A673 (cell line): ENCODE data around the gene TMEM107. TPM values are rescaled to one million over a fixed set of nuclear protein-coding genes. Genes with fewer than 3 reads are reported as not detected.

ENCODE experiments used
- BruUV-seq: library from RNA; stranded (reverse); fragments of 400-500 nt; replicated peaks from 2 replicates; lab custom pipeline; 2021; lab: Mats Ljungman, UMichigan
- CTCF ChIA-PET: fragments of 300-600 bp; sonication (Branson Sonifier 250); formaldehyde crosslinking; loops from one replicate; lab custom pipeline; 2022; ENCODE audit warnings: antibody characterized with exemption; lab: Charles Lee
- POLR2A ChIA-PET: fragments of 300-600 bp; sonication (Branson Sonifier 250); formaldehyde crosslinking; loops from one replicate; lab custom pipeline; 2022; ENCODE audit warnings: antibody characterized with exemption; ENCODE audit not compliant: low non-redundant PET; lab: Charles Lee
- DNase-seq: peaks from one replicate; pipeline ENCODE4 v3.0.0-alpha.2; 2015; ENCODE audit warnings: low spot score
- H3K27ac ChIP-seq: fragments of 200-600 bp; sonication (generic); 2 replicates; pipeline ENCODE4 v1.5.1; 2016; ENCODE audit warnings: mixed run types, low read depth, mild to moderate bottlenecking, mixed read lengths, antibody characterized with exemption, low read length; ENCODE audit not compliant: poor library complexity, severe bottlenecking
- H3K27me3 ChIP-seq: fragments of 200-600 bp; sonication (generic); replicated peaks from 2 replicates; pipeline ENCODE4 v1.6.1; 2017; ENCODE audit warnings: mixed run types, low read depth, mild to moderate bottlenecking, mixed read lengths, antibody characterized with exemption, low read length; ENCODE audit not compliant: insufficient read depth, poor library complexity
- H3K36me3 ChIP-seq: fragments of 200-600 bp; sonication (generic); 2 replicates; pipeline ENCODE4 v1.6.1; 2016; ENCODE audit warnings: mixed run types, mild to moderate bottlenecking, mixed read lengths, antibody characterized with exemption, low read length; ENCODE audit not compliant: insufficient read depth, poor library complexity, severe bottlenecking
- H3K4me1 ChIP-seq: fragments of 200-600 bp; sonication (generic); 2 replicates; pipeline ENCODE4 v1.6.1; 2017; ENCODE audit warnings: mixed run types, mild to moderate bottlenecking, mixed read lengths, antibody characterized with exemption, low read length; ENCODE audit not compliant: insufficient read depth, poor library complexity, severe bottlenecking
- H3K4me3 ChIP-seq: fragments of 200-600 bp; sonication (generic); 2 replicates; pipeline ENCODE4 v1.5.1; 2016; ENCODE audit warnings: low read depth, mixed run types, mild to moderate bottlenecking, mixed read lengths, low read length; ENCODE audit not compliant: poor library complexity, severe bottlenecking
- H3K9me3 ChIP-seq: fragments of 200-600 bp; sonication (generic); 2 replicates; pipeline ENCODE4 v1.6.1; 2016; ENCODE audit warnings: mixed run types, low read depth, mild to moderate bottlenecking, mixed read lengths, antibody characterized with exemption, low read length; ENCODE audit not compliant: poor library complexity, severe bottlenecking
- CTCF ChIP-seq: fragments of 300-800, 200-600 bp; sonication (generic); conservative IDR thresholded peaks from 2 replicates; pipeline ENCODE4 v1.5.1; 2017; ENCODE audit warnings: low read depth, mild to moderate bottlenecking, antibody characterized with exemption, low read length, moderate library complexity, mixed read lengths
- EZH2 ChIP-seq: fragments of 200-600 bp; sonication (generic); IDR thresholded peaks from 2 replicates; pipeline ENCODE4 v1.6.1; 2017; ENCODE audit warnings: borderline replicate concordance, low read depth, mild to moderate bottlenecking, mixed read lengths, antibody characterized with exemption, low read length; ENCODE audit not compliant: poor library complexity, severe bottlenecking
- intact Hi-C: fragments of 100-400 bp; cut with micrococcal nuclease; formaldehyde crosslinking; loops from one replicate; pipeline ENCODE4 v1.10.0; 2022; ENCODE audit not compliant: unreplicated experiment
- total RNA-seq: library from RNA; stranded (reverse); gene quantifications from 2 replicates; pipeline ENCODE4 v1.2.3, GENCODE V29; 2021

TMEM107 gene
- total RNA-seq, 1 experiment from 2014 or later = 19.4 TPM

- POLR2A ChIA-PET = no interaction called here
- H3K4me3 ChIP-seq = no peak overlapping the region
- no peak for DNase-seq
- CTCF ChIA-PET = no interaction called here
- intact Hi-C loops = no loop called here
- TF ChIP-seq CTCF (no peak), EZH2 (no peak)
- H3K36me3 ChIP-seq = peaks cover 70% of the 10 kb centered on the region
- H3K4me1 ChIP-seq = peaks cover 6% of the 10 kb centered on the region
- no peaks in the 10 kb centered on the region for H3K9me3 ChIP-seq
- H3K27ac ChIP-seq = no peak overlapping the region
- BruUV-seq = no TSS peak
- H3K27me3 ChIP-seq = no peaks in the 10 kb centered on the region
Observed at GRCh38 chr17:8146381-8147140, 29.6 kb downstream of the TMEM107 start.

GRCh38 chr17:8145811-8146210 is 30.4 kb downstream of the TMEM107 start:
- ChIA-PET POLR2A (no interaction called here), CTCF (no interaction called here)
- Histone ChIP-seq H3K4me1 (peaks cover 4% of the 10 kb centered on the region), H3K27me3 (no peaks in the 10 kb centered on the region), H3K4me3 (no peak overlapping the region), H3K36me3 (peaks cover 78% of the 10 kb centered on the region), H3K9me3 (no peaks in the 10 kb centered on the region), H3K27ac (no peak overlapping the region)
- TF ChIP-seq CTCF (no peak), EZH2 (no peak)
- BruUV-seq = no TSS peak
- intact Hi-C loops = no loop called here
- no peak for DNase-seq

GRCh38 chr17:8144401-8145231 is 31.6 kb downstream of the TMEM107 start:
- no TSS peak for BruUV-seq
- Histone ChIP-seq H3K27ac (no peak overlapping the region), H3K4me1 (no peaks in the 10 kb centered on the region), H3K36me3 (peaks cover 76% of the 10 kb centered on the region), H3K9me3 (no peaks in the 10 kb centered on the region), H3K27me3 (no peaks in the 10 kb centered on the region), H3K4me3 (no peak overlapping the region)
- intact Hi-C loops = no loop called here
- POLR2A ChIA-PET = interaction anchor here (0.7 kb wide), 1 partner anchor 1939 kb away, joined by 13 read pairs; no protein-coding TSS in a partner anchor
- DNase-seq = no peak
- no peak for TF ChIP-seq CTCF
- TF ChIP-seq EZH2 = no peak
- CTCF ChIA-PET = no interaction called here
